ENCODE results near the gene CDK16.

DNA sequence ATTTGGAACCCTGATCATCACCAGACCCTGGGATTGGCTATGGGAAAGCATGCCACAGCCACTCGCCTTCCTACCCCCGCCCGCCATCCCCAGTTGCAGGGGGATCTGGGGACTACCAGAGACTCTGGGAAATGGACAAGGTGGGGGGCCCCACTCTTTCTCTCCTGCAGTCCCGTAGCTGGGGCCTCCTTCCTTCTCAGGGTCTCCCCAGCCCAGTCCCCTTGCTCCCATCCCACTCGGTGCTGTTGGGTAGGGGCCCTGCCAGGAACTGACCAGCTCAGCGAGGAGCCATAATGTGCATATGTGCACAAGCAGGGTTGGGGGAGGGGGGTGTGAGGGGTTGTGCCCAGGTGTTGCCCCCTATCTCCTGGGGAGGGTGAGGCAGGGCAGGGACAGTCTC, 10.9 kb downstream of the CDK16 start:
- TF ChIP-seq, protein P1, sequence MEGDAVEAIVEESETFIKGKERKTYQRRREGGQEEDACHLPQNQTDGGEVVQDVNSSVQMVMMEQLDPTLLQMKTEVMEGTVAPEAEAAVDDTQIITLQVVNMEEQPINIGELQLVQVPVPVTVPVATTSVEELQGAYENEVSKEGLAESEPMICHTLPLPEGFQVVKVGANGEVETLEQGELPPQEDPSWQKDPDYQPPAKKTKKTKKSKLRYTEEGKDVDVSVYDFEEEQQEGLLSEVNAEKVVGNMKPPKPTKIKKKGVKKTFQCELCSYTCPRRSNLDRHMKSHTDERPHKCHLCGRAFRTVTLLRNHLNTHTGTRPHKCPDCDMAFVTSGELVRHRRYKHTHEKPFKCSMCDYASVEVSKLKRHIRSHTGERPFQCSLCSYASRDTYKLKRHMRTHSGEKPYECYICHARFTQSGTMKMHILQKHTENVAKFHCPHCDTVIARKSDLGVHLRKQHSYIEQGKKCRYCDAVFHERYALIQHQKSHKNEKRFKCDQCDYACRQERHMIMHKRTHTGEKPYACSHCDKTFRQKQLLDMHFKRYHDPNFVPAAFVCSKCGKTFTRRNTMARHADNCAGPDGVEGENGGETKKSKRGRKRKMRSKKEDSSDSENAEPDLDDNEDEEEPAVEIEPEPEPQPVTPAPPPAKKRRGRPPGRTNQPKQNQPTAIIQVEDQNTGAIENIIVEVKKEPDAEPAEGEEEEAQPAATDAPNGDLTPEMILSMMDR (IDR thresholded peaks at IDR 0.05; ENCODE audit: low read depth, low read length): no peak
- TF ChIP-seq POLR2A (IDR thresholded peaks at IDR 0.05; ENCODE audit: extremely low read depth, insufficient read length) (no peak), MYC (IDR thresholded peaks at IDR 0.05; ENCODE audit: low read depth, low read length) (no peak)
- TF ChIP-seq, protein P2, sequence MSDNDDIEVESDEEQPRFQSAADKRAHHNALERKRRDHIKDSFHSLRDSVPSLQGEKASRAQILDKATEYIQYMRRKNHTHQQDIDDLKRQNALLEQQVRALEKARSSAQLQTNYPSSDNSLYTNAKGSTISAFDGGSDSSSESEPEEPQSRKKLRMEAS (IDR thresholded peaks at IDR 0.05; ENCODE audit: low read depth, low read length): no peak
